Endothelial cell of umbilical vein (primary cell): ENCODE data around the gene CAMTA1. TPM values are rescaled to one million over a fixed set of nuclear protein-coding genes. Genes with fewer than 3 reads are reported as not detected.

Source experiments
- BruUV-seq: library from RNA; stranded (reverse); fragments of 400-500 nt; replicated peaks from 2 replicates; lab custom pipeline; 2021; lab: Mats Ljungman, UMichigan
- CTCF ChIA-PET: fragments of 300-600, 350-600 bp; sonication (Branson Sonifier 250); formaldehyde crosslinking; loops from one replicate; lab custom pipeline; 2021; ENCODE audit warnings: antibody characterized with exemption, inconsistent platforms; lab: Charles Lee
- POLR2A ChIA-PET: fragments of 300-600, 350-600 bp; sonication (Branson Sonifier 250); formaldehyde crosslinking; loops from one replicate; lab custom pipeline; 2021; ENCODE audit warnings: antibody characterized with exemption, inconsistent platforms; lab: Charles Lee
- DNase-seq: peaks from one replicate; pipeline ENCODE4 v3.0.0-alpha.2; 2011; ENCODE audit warnings: low read depth, low spot score
- FAIRE-seq: peaks from 2 replicates; lab custom pipeline; 2011; peaks lifted over from hg19 to GRCh38; lab: Jason Lieb, UNC
- H2AFZ ChIP-seq: 2 replicates; pipeline ENCODE4 v1.6.0; 2012; ENCODE audit warnings: low read depth, low read length, control low read depth, inconsistent platforms
- H3K27ac ChIP-seq: 2 replicates; pipeline ENCODE4 v1.5.1; 2011; ENCODE audit warnings: low read depth, mild to moderate bottlenecking, control low read depth, low read length, moderate library complexity; ENCODE audit not compliant: insufficient read depth
- H3K27me3 ChIP-seq, 2 experiments: 2 replicates each; pipeline versions ENCODE4 v1.6.0 to v1.6.1; 2011; ENCODE audit warnings: low read length in 2 of 2, mixed read lengths in 1 of 2; ENCODE audit not compliant: control insufficient read depth in 2 of 2, insufficient read depth in 2 of 2
- H3K36me3 ChIP-seq, 2 experiments: 2 replicates in 1 of 2; 3 replicates in 1 of 2; pipeline ENCODE4 v1.5.1; 2011; ENCODE audit warnings: low read length in 2 of 2, mild to moderate bottlenecking in 1 of 2, moderate library complexity in 1 of 2; ENCODE audit not compliant: control insufficient read depth in 2 of 2, insufficient read depth in 2 of 2; ENCODE audit errors: extremely low read depth in 1 of 2
- H3K4me1 ChIP-seq: 3 replicates; pipeline ENCODE4 v1.5.1; 2011; ENCODE audit warnings: mild to moderate bottlenecking, low read length; ENCODE audit not compliant: control insufficient read depth, insufficient read depth; ENCODE audit errors: extremely low read depth
- H3K4me2 ChIP-seq: 2 replicates; pipeline ENCODE4 v1.6.1; 2011; ENCODE audit warnings: low read length, control low read depth, mixed read lengths; ENCODE audit not compliant: insufficient read depth
- H3K4me3 ChIP-seq, 3 experiments: fragments of 200-600 bp in 1 of 3; sonication (generic), shearing (Covaris generic) in 1 of 3; replicated peaks in 1 of 3; 2 replicates each; pipeline ENCODE4 v1.5.1; 2011 to 2016; ENCODE audit warnings: control low read depth in 3 of 3, low read length in 3 of 3, mild to moderate bottlenecking in 2 of 3, inconsistent platforms in 1 of 3, low read depth in 1 of 3, moderate library complexity in 1 of 3; ENCODE audit not compliant: insufficient read depth in 1 of 3
- H3K79me2 ChIP-seq: 2 replicates; pipeline ENCODE4 v1.6.0; 2012; ENCODE audit warnings: low read length, inconsistent platforms; ENCODE audit not compliant: control insufficient read depth, insufficient read depth
- H3K9ac ChIP-seq: replicated peaks from 2 replicates; pipeline ENCODE3; 2011; ENCODE audit warnings: low read length, control low read depth; ENCODE audit not compliant: insufficient read depth; ENCODE audit errors: extremely low read depth
- H3K9me1 ChIP-seq: replicated peaks from 3 replicates; pipeline ENCODE4 v1.6.0; 2011; ENCODE audit warnings: mild to moderate bottlenecking, low read length; ENCODE audit not compliant: control insufficient read depth, insufficient read depth; ENCODE audit errors: extremely low read depth
- H3K9me3 ChIP-seq: replicated peaks from 2 replicates; pipeline ENCODE4 v1.5.1; 2012; ENCODE audit warnings: low read length, inconsistent platforms; ENCODE audit not compliant: control insufficient read depth, insufficient read depth
- H4K20me1 ChIP-seq: replicated peaks from 2 replicates; pipeline ENCODE3; 2011; ENCODE audit warnings: mild to moderate bottlenecking, low read length; ENCODE audit not compliant: control insufficient read depth, insufficient read depth; ENCODE audit errors: extremely low read depth
- EZH2 ChIP-seq: IDR thresholded peaks from 2 replicates; pipeline ENCODE4 v1.6.1; 2012; ENCODE audit warnings: borderline replicate concordance, low read depth, mild to moderate bottlenecking, moderate library complexity, low read length, inconsistent platforms; ENCODE audit not compliant: severe bottlenecking
- FOS ChIP-seq: IDR thresholded peaks from 2 replicates; pipeline ENCODE4 v1.6.1; 2011; ENCODE audit warnings: mild to moderate bottlenecking, low read length, moderate library complexity, borderline replicate concordance; ENCODE audit not compliant: insufficient read depth
- GATA2 ChIP-seq: IDR thresholded peaks from 2 replicates; pipeline ENCODE4 v1.7.0; 2011; ENCODE audit warnings: low read depth, mild to moderate bottlenecking, moderate library complexity, mixed read lengths, low read length; ENCODE audit not compliant: insufficient read length, insufficient read depth
- JUN ChIP-seq: IDR thresholded peaks from 2 replicates; pipeline ENCODE4 v1.6.1; 2011; ENCODE audit warnings: borderline replicate concordance, low read depth; ENCODE audit not compliant: insufficient read length, insufficient read depth
- MAX ChIP-seq: IDR thresholded peaks from 2 replicates; pipeline ENCODE4 v1.6.1; 2011; ENCODE audit not compliant: insufficient read depth, insufficient read length
- MYC ChIP-seq: IDR thresholded peaks from one replicate; pipeline ENCODE4 v1.6.1; 2011; ENCODE audit warnings: mild to moderate bottlenecking, low read depth, low read length
- POLR2A ChIP-seq: IDR thresholded peaks from 2 replicates; pipeline ENCODE4 v1.6.1; 2012; ENCODE audit warnings: low read depth, mild to moderate bottlenecking, control low read depth, low read length
- POLR2AphosphoS5 ChIP-seq: IDR thresholded peaks from 2 replicates; pipeline ENCODE4 v1.6.1; 2012; ENCODE audit warnings: low read depth, mild to moderate bottlenecking, control low read depth, low read length, moderate library complexity; ENCODE audit not compliant: insufficient read depth
- dilution Hi-C: fragments of 300-500 bp; cut with MboI; formaldehyde crosslinking; loops from one replicate; pipeline ENCODE4 v1.15.0; 2019; ENCODE audit warnings: low sequenced_read_pairs; ENCODE audit not compliant: extremely low pct_ligation_motif_present
- intact Hi-C: fragments of 100-400 bp; cut with micrococcal nuclease; formaldehyde crosslinking; loops from one replicate; pipeline ENCODE4 v1.10.0; 2022
- polyA plus RNA-seq, 4 experiments: library from polyadenylated mRNA; depleted of rRNA in 3 of 4; stranded (reverse) in 3 of 4; unstranded in 1 of 4; fragments of >200 nt; gene quantifications; 2 replicates each; pipeline versions ENCODE4 v1.2.1 to v1.2.3, GENCODE V29; 2011 to 2012; ENCODE audit warnings: missing spikeins in 1 of 4
- total RNA-seq: library from RNA; stranded (reverse); gene quantifications from 2 replicates; pipeline ENCODE4 v1.2.3, GENCODE V29; 2021
- TF ChIP-seq, protein P1 (sequence below), 2 donors: IDR thresholded peaks; 1 replicate in 1 of 2; 2 replicates in 1 of 2; pipeline ENCODE4 v1.5.1; 2011; ENCODE audit warnings: low read length in 2 of 2, mild to moderate bottlenecking in 2 of 2, moderate library complexity in 2 of 2, control low read depth in 1 of 2, inconsistent platforms in 1 of 2, low read depth in 1 of 2; ENCODE audit not compliant: insufficient read depth in 1 of 2; ENCODE audit errors: extremely low read depth in 1 of 2

The CAMTA1 gene
- total and polyA plus RNA-seq, 2 donors (not counting 3 experiments of a cell fraction or from before 2014, with no cell fraction given): 50.8 to 92.7 TPM

DNA sequence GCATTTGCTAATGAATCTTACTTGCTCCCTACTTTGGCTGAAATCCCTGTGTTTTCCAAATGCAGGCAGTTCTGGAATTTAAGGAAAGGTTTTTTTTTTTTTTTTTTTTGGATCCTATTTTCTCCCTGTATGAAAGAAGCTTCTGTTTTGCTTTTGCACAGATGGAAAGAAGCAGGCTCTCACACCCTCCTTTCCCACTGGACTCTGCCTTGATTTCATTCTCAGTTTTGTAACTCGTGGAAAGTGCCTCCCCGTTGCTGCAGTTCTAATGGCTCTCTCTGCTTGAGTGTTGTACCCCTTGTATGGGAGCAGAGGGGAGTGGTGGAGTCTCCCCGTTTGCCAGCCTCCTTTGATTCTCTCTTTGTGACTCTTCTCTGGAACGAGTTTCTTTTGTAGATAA lies 291.9 kb downstream of the CAMTA1 start:
- no peak overlapping the region for H3K27ac ChIP-seq
- BruUV-seq: no TSS peak
- H3K27me3 ChIP-seq: no peaks in the 10 kb centered on the region
- H3K9me3 ChIP-seq: no peaks in the 10 kb centered on the region
- no peak overlapping the region for H3K9ac ChIP-seq
- no peaks in the 10 kb centered on the region for H3K4me1 ChIP-seq
- TF ChIP-seq MYC: no peak
- TF ChIP-seq MAX: no peak
- no peak for TF ChIP-seq POLR2AphosphoS5
- no peak for TF ChIP-seq POLR2A
- TF ChIP-seq GATA2: no peak
- no peaks in the 10 kb centered on the region for H3K9me1 ChIP-seq
- H3K4me2 ChIP-seq: no peak overlapping the region
- no peaks in the 10 kb centered on the region for H3K36me3 ChIP-seq
- POLR2A ChIA-PET: no interaction called here
- FAIRE-seq (no peak), DNase-seq (no peak)
- H4K20me1 ChIP-seq: no peaks in the 10 kb centered on the region
- CTCF ChIA-PET: interaction anchor here (1.6 kb wide), 1 partner anchor 34 kb away, joined by 5 read pairs; no protein-coding TSS in a partner anchor
- no peaks in the 10 kb centered on the region for H3K79me2 ChIP-seq
- dilution Hi-C loops: no loop called here
- H3K4me3 ChIP-seq: no peak overlapping the region
- H2AFZ ChIP-seq: no peak overlapping the region
- intact Hi-C loops: no loop called here

- ChIA-PET POLR2A (no interaction called here), CTCF (no interaction called here)
- Histone ChIP-seq H3K9me1 (no peaks in the 10 kb centered on the region), H3K4me2 (no peak overlapping the region), H2AFZ (no peak overlapping the region), H3K4me1 (no peaks in the 10 kb centered on the region), H4K20me1 (no peaks in the 10 kb centered on the region), H3K27ac (no peak overlapping the region), H3K79me2 (no peaks in the 10 kb centered on the region), H3K9ac (no peak overlapping the region), H3K36me3 (no peaks in the 10 kb centered on the region), H3K27me3 (no peaks in the 10 kb centered on the region), H3K9me3 (no peaks in the 10 kb centered on the region), H3K4me3 (no peak overlapping the region)
- BruUV-seq: no TSS peak
- intact Hi-C loops: no loop called here
- dilution Hi-C loops: no loop called here
- no peak for FAIRE-seq
- TF ChIP-seq JUN: no peak
- no peak for TF ChIP-seq MAX
- TF ChIP-seq, protein P1, sequence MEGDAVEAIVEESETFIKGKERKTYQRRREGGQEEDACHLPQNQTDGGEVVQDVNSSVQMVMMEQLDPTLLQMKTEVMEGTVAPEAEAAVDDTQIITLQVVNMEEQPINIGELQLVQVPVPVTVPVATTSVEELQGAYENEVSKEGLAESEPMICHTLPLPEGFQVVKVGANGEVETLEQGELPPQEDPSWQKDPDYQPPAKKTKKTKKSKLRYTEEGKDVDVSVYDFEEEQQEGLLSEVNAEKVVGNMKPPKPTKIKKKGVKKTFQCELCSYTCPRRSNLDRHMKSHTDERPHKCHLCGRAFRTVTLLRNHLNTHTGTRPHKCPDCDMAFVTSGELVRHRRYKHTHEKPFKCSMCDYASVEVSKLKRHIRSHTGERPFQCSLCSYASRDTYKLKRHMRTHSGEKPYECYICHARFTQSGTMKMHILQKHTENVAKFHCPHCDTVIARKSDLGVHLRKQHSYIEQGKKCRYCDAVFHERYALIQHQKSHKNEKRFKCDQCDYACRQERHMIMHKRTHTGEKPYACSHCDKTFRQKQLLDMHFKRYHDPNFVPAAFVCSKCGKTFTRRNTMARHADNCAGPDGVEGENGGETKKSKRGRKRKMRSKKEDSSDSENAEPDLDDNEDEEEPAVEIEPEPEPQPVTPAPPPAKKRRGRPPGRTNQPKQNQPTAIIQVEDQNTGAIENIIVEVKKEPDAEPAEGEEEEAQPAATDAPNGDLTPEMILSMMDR (IDR thresholded peaks at IDR 0.05; ENCODE audit: extremely low read depth in 1 of 2, insufficient read depth in 1 of 2, low read depth in 1 of 2, low read length in 2 of 2): no peak
- TF ChIP-seq POLR2AphosphoS5: no peak
- no peak for TF ChIP-seq POLR2A
- TF ChIP-seq MYC: no peak
- no peak for TF ChIP-seq FOS
- no peak for TF ChIP-seq GATA2
- no peak for TF ChIP-seq EZH2
- DNase-seq: no peak
These were observed 292.7 kb downstream of the CAMTA1 start for GRCh38 chr1:7077970-7078369.
